ENCODE measurements around the gene SNPH. TPM values are rescaled to one million over a fixed set of nuclear protein-coding genes. Genes with fewer than 3 reads are reported as not detected.

The SNPH gene
- total and polyA plus RNA-seq, 11 donors, result 4.3 to 17.4 (median 11.1) TPM

DNA sequence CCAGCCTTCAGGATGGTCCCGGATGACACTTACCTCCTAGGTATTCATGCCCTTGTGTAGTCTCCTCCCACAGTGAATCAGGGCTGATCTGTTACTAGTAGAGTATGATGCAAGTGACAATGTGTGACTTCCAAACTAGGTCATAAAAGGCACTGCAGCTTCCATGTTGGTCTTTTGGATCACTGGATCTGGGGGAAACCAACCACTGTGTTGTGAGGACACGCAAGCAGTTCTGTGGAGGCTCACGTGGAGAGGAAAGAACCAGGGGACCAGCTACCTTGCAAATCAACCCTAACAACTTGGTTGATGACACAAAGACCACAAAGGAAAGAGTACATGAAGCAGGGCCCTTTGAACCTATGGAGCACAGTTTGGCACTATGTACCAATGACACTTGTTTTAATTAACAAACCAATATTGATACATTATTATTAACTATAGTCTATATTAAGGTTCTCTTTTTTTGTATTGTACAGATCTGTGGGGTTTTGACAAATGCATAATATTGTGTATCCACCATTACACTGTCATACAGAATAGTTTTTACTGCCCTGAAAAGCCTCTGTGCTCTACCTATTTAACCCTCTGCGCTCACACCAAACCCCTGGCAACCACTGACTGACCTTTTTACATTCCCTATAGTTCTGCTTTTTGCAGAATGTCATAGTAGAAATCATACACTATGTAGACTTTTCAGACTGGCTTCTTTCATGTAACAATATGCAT, 79.1 kb downstream of the SNPH start:
- Histone ChIP-seq H3K27ac (no peak overlapping the region), H3K4me3 (no peak overlapping the region), H3K9me3 (peaks cover 0 to 32% (median 6%) of the 10 kb centered on the region in 12 donors), H3K36me3 (no peaks in the 10 kb centered on the region), H3K4me1 (peaks cover 0 to 12% (median 0%) of the 10 kb centered on the region in 12 donors), H3K27me3 (no peaks in the 10 kb centered on the region)
- TF ChIP-seq CTCF (IDR thresholded peaks at IDR 0.05), result no peak
- TF ChIP-seq POLR2A (IDR thresholded peaks at IDR 0.05), result no peak
- intact Hi-C loops (cut with DNase I), result no loop called here
- no peak for ATAC-seq
- WGBS, 4 donors, result 86 to 99% (median 95%) methylated on average over 4 of the region's 4 CpGs
- DNase-seq, result peak in 1 of 5 donors; percentile 7

- peaks cover 0 to 32% (median 6%) of the 10 kb centered on the region in 12 donors for H3K9me3 ChIP-seq
- no peak overlapping the region for H3K27ac ChIP-seq
- peaks cover 0 to 12% (median 0%) of the 10 kb centered on the region in 12 donors for H3K4me1 ChIP-seq
- no peaks in the 10 kb centered on the region for H3K27me3 ChIP-seq
- ATAC-seq (no peak), DNase-seq (no peak)
- intact Hi-C loops (cut with DNase I), result no loop called here
- WGBS, 4 donors, result 92 to 100% (median 93%) methylated on average over 1 of the region's 1 CpG
- peaks cover 0 to 3% (median 0%) of the 10 kb centered on the region in 9 donors for H3K36me3 ChIP-seq
- TF ChIP-seq CTCF (IDR thresholded peaks at IDR 0.05) (no peak), POLR2A (IDR thresholded peaks at IDR 0.05) (no peak)
- no peak overlapping the region for H3K4me3 ChIP-seq
These were observed 79.6 kb downstream of the SNPH start for GRCh38 chr20:1345756-1346093.

DNA sequence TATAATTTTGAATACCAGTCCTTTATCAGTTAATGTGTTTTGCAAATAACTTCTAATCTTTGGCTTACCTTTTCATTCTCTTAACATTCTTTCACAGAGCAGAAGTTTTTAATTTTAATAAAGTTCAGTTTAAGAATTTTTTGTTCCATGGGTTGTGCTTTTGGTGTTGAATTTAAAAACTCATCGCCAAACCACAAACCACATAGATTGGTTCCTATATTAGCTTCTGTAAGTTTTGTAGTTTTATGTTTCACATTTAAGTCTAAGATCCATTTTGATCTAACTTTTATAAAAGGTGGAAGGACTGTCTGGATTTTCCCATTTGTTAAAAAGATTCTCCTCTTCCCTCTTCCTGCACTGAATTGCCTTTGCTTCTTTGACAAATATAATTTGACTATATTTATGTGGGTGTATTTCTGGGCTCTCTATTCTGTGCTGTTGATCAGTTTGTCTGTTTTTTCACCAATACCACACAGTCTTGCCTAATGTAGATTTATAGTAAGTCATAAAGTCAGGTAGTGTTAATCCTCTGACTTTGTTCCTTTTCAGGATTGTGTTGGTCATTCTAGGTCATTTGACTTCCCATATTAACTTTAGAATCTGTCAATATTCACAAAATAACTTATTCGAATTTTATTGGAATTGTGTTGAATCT, 80.3 kb downstream of the SNPH start:
- no peak for TF ChIP-seq CTCF (IDR thresholded peaks at IDR 0.05)
- no peak for TF ChIP-seq POLR2A (IDR thresholded peaks at IDR 0.05)
- Histone ChIP-seq H3K36me3 (peaks cover 0 to 3% (median 0%) of the 10 kb centered on the region in 9 donors), H3K9me3 (peaks cover 0 to 32% (median 6%) of the 10 kb centered on the region in 12 donors), H3K27ac (no peak overlapping the region), H3K27me3 (no peaks in the 10 kb centered on the region), H3K4me1 (peaks cover 0 to 12% (median 0%) of the 10 kb centered on the region in 12 donors), H3K4me3 (no peak overlapping the region)
- no peak for ATAC-seq
- 90 to 95% (median 93%) methylated on average over 2 of the region's 2 CpGs for WGBS, 4 donors
- no peak for DNase-seq
- intact Hi-C loops (cut with DNase I), result no loop called here

DNA sequence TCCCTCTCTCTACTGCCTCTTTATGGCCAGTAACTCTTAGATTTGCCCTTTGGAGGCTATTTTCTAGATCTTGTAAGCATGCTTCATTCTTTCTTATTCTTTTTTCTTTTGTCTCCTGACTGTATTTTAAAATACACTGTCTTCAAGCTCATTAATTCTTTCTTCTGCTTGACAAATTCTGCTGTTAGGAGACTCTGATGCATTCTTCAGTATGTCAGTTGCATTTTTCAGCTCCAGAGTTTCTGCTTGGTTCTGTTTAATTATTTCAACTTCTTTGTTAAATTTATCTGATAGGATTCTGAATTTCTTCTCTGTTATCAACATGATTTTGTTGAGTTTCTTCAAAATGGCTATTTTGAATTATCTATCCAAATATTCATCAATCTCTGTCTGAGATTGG, 87.9 kb downstream of the SNPH start:
- intact Hi-C loops (cut with DNase I), result no loop called here
- TF ChIP-seq POLR2A (IDR thresholded peaks at IDR 0.05) (no peak), CTCF (IDR thresholded peaks at IDR 0.05) (no peak)
- ATAC-seq, result no peak
- Histone ChIP-seq H3K27ac (no peak overlapping the region), H3K36me3 (peaks cover 0 to 36% (median 6%) of the 10 kb centered on the region in 9 donors), H3K9me3 (peaks cover 0 to 16% (median under 1%) of the 10 kb centered on the region in 12 donors), H3K4me3 (no peak overlapping the region), H3K4me1 (peaks cover 0 to 3% (median 0%) of the 10 kb centered on the region in 12 donors), H3K27me3 (no peaks in the 10 kb centered on the region)
- DNase-seq, result no peak
